GM12878 (cell line): Measurements from ENCODE around the gene PLA2G12B. TPM values are rescaled to one million over a fixed set of nuclear protein-coding genes. Genes with fewer than 3 reads are reported as not detected.

Experiments used
- ATAC-seq: fragments of 200-7000 bp; cut with Tn5 transposase; 3 replicates; pipeline ENCODE4 v1.9.1; 2020; ENCODE audit warnings: mild to moderate bottlenecking, moderate library complexity
- BruUV-seq: library from RNA; stranded (reverse); fragments of 400-500 nt; replicated peaks from 2 replicates; lab custom pipeline; 2021; lab: Mats Ljungman, UMichigan
- CTCF ChIA-PET: fragments of 300-600 bp; sonication (Branson Sonifier 250); formaldehyde crosslinking; extraction: SDS; loops from one replicate; lab custom pipeline; 2021; ENCODE audit warnings: inconsistent platforms; lab: Yijun Ruan, JAX
- POLR2A ChIA-PET: fragments of 350-600 bp; formaldehyde crosslinking; extraction: SDS; loops from one replicate; lab custom pipeline; 2021; ENCODE audit warnings: inconsistent platforms; lab: Charles Lee
- RAD21 ChIA-PET: fragments of 300-600 bp; sonication (Branson Sonifier 250); formaldehyde crosslinking; loops from one replicate; lab custom pipeline; 2023; ENCODE audit warnings: antibody characterized with exemption; ENCODE audit not compliant: unreplicated experiment; lab: Charles Lee
- SMC1A ChIA-PET: fragments of 300-600 bp; sonication (Branson Sonifier 250); formaldehyde crosslinking; loops from one replicate; lab custom pipeline; 2023; ENCODE audit not compliant: unreplicated experiment, uncharacterized antibody; lab: Charles Lee
- DNase-seq: peaks from one replicate; pipeline ENCODE4 v3.0.0-alpha.2; 2011; ENCODE audit warnings: low read depth, low spot score
- FAIRE-seq: peaks from 3 replicates; lab custom pipeline; 2011; peaks lifted over from hg19 to GRCh38; lab: Jason Lieb, UNC
- H2AFZ ChIP-seq: 2 replicates; pipeline ENCODE4 v1.6.0; 2011; ENCODE audit warnings: low read depth, low read length, control low read depth; ENCODE audit not compliant: control insufficient read depth
- H3K27ac ChIP-seq: 2 replicates; pipeline ENCODE4 v1.5.1; 2011; ENCODE audit warnings: control low read depth; ENCODE audit not compliant: control insufficient read depth, insufficient read depth
- H3K27me3 ChIP-seq, 2 experiments: replicated peaks in 1 of 2; 2 replicates each; pipeline versions ENCODE4 v1.6.0 to v1.6.1; 2011; ENCODE audit warnings: low read length in 1 of 2; ENCODE audit not compliant: control insufficient read depth in 2 of 2, insufficient read depth in 2 of 2
- H3K36me3 ChIP-seq, 2 experiments: 2 replicates each; pipeline ENCODE4 v1.5.1; 2011; ENCODE audit warnings: low read length in 1 of 2; ENCODE audit not compliant: control insufficient read depth in 2 of 2, insufficient read depth in 2 of 2
- H3K4me1 ChIP-seq: 2 replicates; pipeline ENCODE4 v1.6.1; 2011; ENCODE audit warnings: mild to moderate bottlenecking, low read length, moderate library complexity, mixed read lengths; ENCODE audit not compliant: control insufficient read depth, insufficient read depth
- H3K4me2 ChIP-seq: 2 replicates; pipeline ENCODE4 v1.6.0; 2011; ENCODE audit warnings: control low read depth; ENCODE audit not compliant: control insufficient read depth, insufficient read depth
- H3K4me3 ChIP-seq: fragments of 200-600 bp; sonication (generic); 2 replicates; pipeline ENCODE4 v1.5.1; 2016
- H3K79me2 ChIP-seq: 2 replicates; pipeline ENCODE4 v1.6.0; 2011; ENCODE audit warnings: low read length; ENCODE audit not compliant: control insufficient read depth, insufficient read depth
- H3K9ac ChIP-seq: 2 replicates; pipeline ENCODE4 v1.8.0; 2011; ENCODE audit warnings: low read length, control low read depth, mixed read lengths; ENCODE audit not compliant: control insufficient read depth, insufficient read depth
- H3K9me3 ChIP-seq: replicated peaks from 3 replicates; pipeline ENCODE4 v1.5.1; 2011; ENCODE audit warnings: mild to moderate bottlenecking, low read length; ENCODE audit not compliant: control insufficient read depth, insufficient read depth
- H4K20me1 ChIP-seq: 2 replicates; pipeline ENCODE4 v1.6.0; 2011; ENCODE audit not compliant: control insufficient read depth, insufficient read depth
- FOS ChIP-seq: IDR thresholded peaks from 3 replicates; pipeline ENCODE4 v1.6.1; 2011; ENCODE audit warnings: borderline replicate concordance; ENCODE audit not compliant: insufficient read length; ENCODE audit errors: extremely low read depth
- POLR2AphosphoS5 ChIP-seq: IDR thresholded peaks from 2 replicates; pipeline ENCODE4 v1.6.1; 2011; ENCODE audit warnings: mild to moderate bottlenecking, low read length, inconsistent platforms
- POU2F2 ChIP-seq: IDR thresholded peaks from 3 replicates; pipeline ENCODE4 v1.6.1; 2011; ENCODE audit warnings: low read depth, mild to moderate bottlenecking, low read length, borderline replicate concordance
- RAD21 ChIP-seq: IDR thresholded peaks from 2 replicates; pipeline ENCODE4 v1.6.1; 2011; ENCODE audit warnings: mild to moderate bottlenecking, low read depth, low read length, moderate library complexity; ENCODE audit not compliant: insufficient read depth
- RCOR1 ChIP-seq: conservative IDR thresholded peaks from 2 replicates; pipeline ENCODE4 v1.6.1; 2012; ENCODE audit warnings: low read depth, low read length, improper control_type of control experiment
- SPI1 ChIP-seq: IDR thresholded peaks from 2 replicates; pipeline ENCODE4 v1.6.1; 2011; ENCODE audit warnings: low read depth, mild to moderate bottlenecking, low read length, moderate library complexity, borderline replicate concordance; ENCODE audit not compliant: insufficient read depth
- SREBF2 ChIP-seq: IDR thresholded peaks from 2 replicates; pipeline ENCODE4 v1.6.1; 2012; ENCODE audit warnings: mild to moderate bottlenecking, low read length
- STAT1 ChIP-seq: fragments of 450-650 bp; conservative IDR thresholded peaks from 2 replicates; pipeline ENCODE4 v1.6.1; 2014; ENCODE audit warnings: antibody characterized with exemption, mild to moderate bottlenecking
- ZNF207 ChIP-seq: fragments of 450-650 bp; IDR thresholded peaks from 2 replicates; pipeline ENCODE4 v1.6.1; 2014; ENCODE audit warnings: antibody characterized with exemption, mild to moderate bottlenecking, borderline replicate concordance
- WGBS: methylation state at CpG from one replicate; pipeline ENCODE4 v1.1.6; 2016; ENCODE audit warnings: low lambda C conversion rate; ENCODE audit not compliant: insufficient replicate concordance, insufficient coverage; ENCODE audit errors: missing lambda C conversion rate; 5-methylcytosine and 5-hydroxymethylcytosine counted together
- in situ Hi-C: fragments of 300-500 bp; cut with MboI; formaldehyde crosslinking; loops from 9 replicates; pipeline ENCODE4 v1.14.3; 2018; ENCODE audit warnings: mixed read lengths
- intact Hi-C: fragments of 100-400 bp; cut with micrococcal nuclease; formaldehyde crosslinking; loops from one replicate; pipeline ENCODE4 v1.14.2; 2022; ENCODE audit not compliant: unreplicated experiment
- polyA plus RNA-seq, 11 experiments: library from polyadenylated mRNA; depleted of rRNA in 4 of 11; unstranded in 6 of 11; stranded (reverse) in 5 of 11; fragments of >200 nt; fragmentation: Nextera tagmentation in 4 of 11; fragmentation: Illumina TruSeq in 1 of 11; extraction: Ambion mirVana in 4 of 11; extraction: Trizol in 1 of 11; gene quantifications; 1 replicate in 1 of 11; 2 replicates in 10 of 11; pipeline versions ENCODE4 v1.2.1 to v1.2.3, GENCODE V29; 2011 to 2016; ENCODE audit warnings: inconsistent platforms in 2 of 11, missing spikeins in 2 of 11, low read depth in 1 of 11
- total RNA-seq, 4 experiments: library from RNA; depleted of rRNA in 3 of 4; stranded (reverse); fragments of >200 nt in 3 of 4; fragmentation: Illumina TruSeq in 1 of 4; extraction: Trizol in 1 of 4; gene quantifications; 2 replicates each; pipeline versions ENCODE4 v1.2.1 to v1.2.3, GENCODE V29; 2013 to 2021

The PLA2G12B gene
- total and polyA plus RNA-seq, 10 of the 15 experiments (the other 5 are each of a cell fraction or from before 2014, with no cell fraction given) = not detected

DNA sequence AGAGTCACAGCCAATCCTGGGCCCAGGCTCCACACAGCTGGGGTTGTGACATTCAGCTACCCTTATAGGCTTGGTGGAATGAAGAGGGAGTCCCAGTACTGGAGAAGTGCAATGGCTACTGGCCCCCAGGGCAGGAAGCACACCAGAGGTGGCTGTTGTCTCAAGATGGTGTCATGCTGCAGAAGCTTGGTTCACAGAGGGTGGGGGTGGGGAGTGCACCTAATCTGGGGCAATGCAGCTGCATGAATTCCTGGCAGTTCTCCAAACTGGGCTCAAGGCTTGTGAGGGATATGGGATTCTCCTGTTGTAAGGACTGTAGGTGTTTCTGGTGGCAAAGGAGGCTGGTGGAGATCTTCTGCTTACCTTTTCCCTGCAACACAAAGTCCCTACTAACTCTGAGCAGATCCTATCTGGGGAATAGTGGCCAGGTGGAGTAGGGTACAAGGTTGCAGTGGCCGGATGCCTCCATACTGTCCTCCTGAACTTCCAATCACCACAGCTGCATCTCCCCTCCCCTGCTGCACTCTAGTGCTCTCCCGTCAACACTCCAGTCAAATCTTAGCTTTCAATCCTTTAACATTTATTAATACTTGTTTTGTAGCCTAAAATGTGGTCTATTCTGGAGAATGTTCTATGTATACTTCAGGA, 27.4 kb upstream of the PLA2G12B start:
- BruUV-seq = no TSS peak
- CTCF ChIA-PET = interaction anchor here (0.6 kb wide), 1 partner anchor 80 kb away, joined by 3 read pairs; no protein-coding TSS in a partner anchor
- 93% methylated on average over 2 of the region's 2 CpGs for WGBS
- no peaks in the 10 kb centered on the region; the same call in none of the 3 replicates for H3K9me3 ChIP-seq
- ATAC-seq (peak; percentile 41), FAIRE-seq (no peak), DNase-seq (no peak)
- 0 out of 3 replicates have a peak, but pooled peaks have one; percentile 9 for TF ChIP-seq POU2F2
- no peak for TF ChIP-seq RCOR1
- TF ChIP-seq RAD21 = no peak
- no peak for TF ChIP-seq FOS
- peak; percentile 35; the same call in 1 of the 2 replicates for TF ChIP-seq POLR2AphosphoS5
- no peak for TF ChIP-seq SREBF2
- no peak for TF ChIP-seq ZNF207
- TF ChIP-seq SPI1 = no peak
- TF ChIP-seq STAT1 = no peak
- no peak overlapping the region for H2AFZ ChIP-seq
- H3K4me2 ChIP-seq = no peak overlapping the region
- POLR2A ChIA-PET = no interaction called here
- H3K9ac ChIP-seq = no peak overlapping the region
- intact Hi-C loops (no loop called here), in situ Hi-C loops (no loop called here)
- no peaks in the 10 kb centered on the region for H3K79me2 ChIP-seq
- SMC1A ChIA-PET = interaction anchor here (1.2 kb wide), 1 partner anchor 8 kb away, joined by 3 read pairs; no protein-coding TSS in a partner anchor
- no peaks in the 10 kb centered on the region for H3K36me3 ChIP-seq
- H3K27me3 ChIP-seq = no peaks in the 10 kb centered on the region
- no peak overlapping the region for H3K27ac ChIP-seq
- H3K4me3 ChIP-seq = no peak overlapping the region
- RAD21 ChIA-PET = interaction anchor here (0.7 kb wide), 1 partner anchor 371 kb away, joined by 3 read pairs; no protein-coding TSS in a partner anchor
- no peaks in the 10 kb centered on the region for H3K4me1 ChIP-seq
- H4K20me1 ChIP-seq = no peaks in the 10 kb centered on the region
